Measurements from ENCODE around the gene CDKN2AIPNL.

The CDKN2AIPNL gene

DNA sequence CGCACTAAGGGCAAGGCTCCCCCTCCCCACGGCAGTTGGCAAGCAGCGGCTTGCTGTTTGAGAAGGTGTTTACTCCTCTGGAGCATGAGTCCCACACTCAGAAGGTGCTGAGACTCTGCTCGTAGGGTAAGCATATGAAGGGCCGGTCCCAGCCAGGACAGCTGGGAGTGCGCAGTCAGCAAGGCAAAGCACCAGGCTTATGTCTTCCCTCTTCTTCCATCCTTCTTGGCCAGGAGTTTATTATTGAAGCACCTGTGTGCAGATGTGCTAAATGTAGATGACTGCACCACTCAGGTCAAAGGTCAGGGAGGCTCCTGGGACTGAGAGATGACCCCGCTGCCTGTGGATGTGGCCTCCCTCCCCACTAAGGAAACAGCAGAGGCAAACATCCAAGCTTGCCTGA lies 27.0 kb upstream of the CDKN2AIPNL start:
- TF ChIP-seq, protein P1, sequence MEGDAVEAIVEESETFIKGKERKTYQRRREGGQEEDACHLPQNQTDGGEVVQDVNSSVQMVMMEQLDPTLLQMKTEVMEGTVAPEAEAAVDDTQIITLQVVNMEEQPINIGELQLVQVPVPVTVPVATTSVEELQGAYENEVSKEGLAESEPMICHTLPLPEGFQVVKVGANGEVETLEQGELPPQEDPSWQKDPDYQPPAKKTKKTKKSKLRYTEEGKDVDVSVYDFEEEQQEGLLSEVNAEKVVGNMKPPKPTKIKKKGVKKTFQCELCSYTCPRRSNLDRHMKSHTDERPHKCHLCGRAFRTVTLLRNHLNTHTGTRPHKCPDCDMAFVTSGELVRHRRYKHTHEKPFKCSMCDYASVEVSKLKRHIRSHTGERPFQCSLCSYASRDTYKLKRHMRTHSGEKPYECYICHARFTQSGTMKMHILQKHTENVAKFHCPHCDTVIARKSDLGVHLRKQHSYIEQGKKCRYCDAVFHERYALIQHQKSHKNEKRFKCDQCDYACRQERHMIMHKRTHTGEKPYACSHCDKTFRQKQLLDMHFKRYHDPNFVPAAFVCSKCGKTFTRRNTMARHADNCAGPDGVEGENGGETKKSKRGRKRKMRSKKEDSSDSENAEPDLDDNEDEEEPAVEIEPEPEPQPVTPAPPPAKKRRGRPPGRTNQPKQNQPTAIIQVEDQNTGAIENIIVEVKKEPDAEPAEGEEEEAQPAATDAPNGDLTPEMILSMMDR (conservative IDR thresholded peaks at IDR 0.05; ENCODE audit: low read depth, low read length): no peak
- no peak for DNase-seq (ENCODE audit: low read depth)
- H3K4me3 ChIP-seq (ENCODE audit: low read depth, low read length): no peak overlapping the region

DNA sequence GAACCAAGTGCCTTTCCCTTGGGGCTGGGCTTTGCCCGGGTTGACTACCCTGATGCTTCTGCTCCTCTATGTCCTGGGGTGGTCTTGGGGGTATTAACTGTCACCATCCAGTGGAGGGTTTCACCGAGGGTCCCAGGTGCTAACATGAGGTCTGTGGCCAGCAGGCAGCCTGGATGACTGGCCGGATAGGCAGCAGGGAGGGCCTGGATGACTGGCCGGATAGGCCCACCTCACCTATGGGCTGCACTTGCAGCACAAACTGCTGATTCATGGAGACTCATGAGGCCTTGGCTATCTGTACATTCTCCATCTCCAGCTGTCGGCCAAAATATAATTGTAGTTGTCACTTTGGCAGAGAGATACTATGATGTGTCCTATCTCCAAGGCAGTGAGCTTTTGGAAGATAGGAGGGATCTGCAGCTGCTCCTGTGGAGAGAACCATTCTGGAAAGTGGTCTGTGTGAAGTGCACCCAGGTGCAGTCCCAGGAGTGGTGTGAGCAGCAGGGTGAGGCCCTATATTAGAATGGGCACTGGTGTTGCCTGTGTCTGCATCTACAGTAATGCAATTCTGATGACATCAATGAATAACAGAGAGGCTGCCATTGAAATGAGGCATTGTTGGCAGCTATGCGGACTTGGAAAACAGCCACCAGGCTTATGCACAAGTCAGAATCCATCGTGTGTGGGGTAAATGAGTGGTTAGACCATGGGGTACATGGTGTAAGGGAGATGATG lies 26.3 kb upstream of the CDKN2AIPNL start:
- no peak overlapping the region for H3K4me3 ChIP-seq (ENCODE audit: low read depth, low read length)
- DNase-seq (ENCODE audit: low read depth): peak; percentile 45

DNA sequence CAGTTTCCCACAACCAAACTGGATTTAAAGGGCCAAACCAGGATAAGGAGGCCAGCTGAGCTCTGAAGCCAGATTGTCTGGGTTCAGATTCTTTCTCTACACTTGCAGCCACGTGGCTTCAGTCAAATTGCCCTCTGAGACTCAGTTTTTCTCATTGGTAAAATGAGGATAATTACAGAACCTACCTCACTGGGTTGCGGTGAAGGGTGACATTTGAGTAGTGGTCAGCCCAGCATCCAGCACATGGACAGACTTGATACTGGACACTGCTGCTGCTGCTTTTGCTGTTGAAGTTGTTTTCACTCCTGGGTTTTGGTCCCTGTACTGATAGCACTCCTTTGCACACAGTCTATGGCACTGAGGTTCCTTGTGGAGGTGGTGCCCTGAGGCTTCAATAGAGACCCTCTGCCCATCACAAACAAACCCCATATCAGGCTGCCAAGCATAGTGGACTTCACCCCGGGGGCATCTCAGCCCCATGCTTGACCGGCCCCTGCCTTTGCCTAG lies 25.7 kb upstream of the CDKN2AIPNL start:
- TF ChIP-seq, protein P1 (conservative IDR thresholded peaks at IDR 0.05; ENCODE audit: low read depth, low read length): no peak
- no peak overlapping the region for H3K4me3 ChIP-seq (ENCODE audit: low read depth, low read length)
- DNase-seq (ENCODE audit: low read depth): no peak

More for the DNA sequence above, 26.3 kb upstream of the CDKN2AIPNL start:
- TF ChIP-seq, protein P1 (conservative IDR thresholded peaks at IDR 0.05; ENCODE audit: low read depth, low read length): no peak

DNA sequence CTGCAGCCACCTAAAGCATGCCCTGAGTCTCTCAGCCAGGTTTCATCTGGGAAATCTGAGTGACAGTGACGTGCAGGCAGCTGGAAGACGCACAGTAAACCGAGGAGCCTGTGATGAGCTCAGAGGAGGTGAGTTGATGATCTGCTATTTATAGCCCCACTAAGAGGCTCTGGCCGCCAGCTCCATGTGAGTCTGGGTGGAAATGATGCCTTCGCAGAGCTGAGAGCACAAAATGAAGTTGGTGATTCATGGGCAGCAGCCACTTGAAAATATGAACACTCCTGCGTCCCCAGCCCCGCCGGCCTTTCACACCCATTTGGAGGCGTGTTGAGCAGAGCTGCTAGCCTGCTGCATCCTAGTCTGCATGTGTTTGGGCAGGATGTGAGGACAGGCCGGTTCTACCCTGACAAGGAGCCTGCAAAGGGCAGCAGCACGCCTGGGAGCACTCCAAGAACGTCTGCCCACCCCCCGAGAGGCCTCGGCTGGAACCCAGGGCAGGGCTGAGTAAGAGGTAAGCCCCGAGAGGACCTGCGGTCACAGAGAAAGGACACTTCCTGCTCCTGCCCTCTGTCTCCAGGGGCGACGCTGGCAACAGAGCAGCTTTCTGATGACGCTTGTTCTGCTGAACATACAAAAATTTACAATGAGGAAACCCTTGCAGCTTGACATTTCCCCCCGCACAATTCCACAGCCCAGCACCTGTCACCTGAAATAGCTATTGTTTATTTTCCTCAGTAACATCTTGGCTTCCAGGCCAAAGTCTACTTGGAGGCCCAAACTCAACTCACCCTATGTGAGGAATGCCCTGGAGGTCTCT lies 25.1 kb upstream of the CDKN2AIPNL start:
- TF ChIP-seq, protein P1 (conservative IDR thresholded peaks at IDR 0.05; ENCODE audit: low read depth, low read length): no peak
- DNase-seq (ENCODE audit: low read depth): peak; percentile 85
- no peak overlapping the region for H3K4me3 ChIP-seq (ENCODE audit: low read depth, low read length)

DNA sequence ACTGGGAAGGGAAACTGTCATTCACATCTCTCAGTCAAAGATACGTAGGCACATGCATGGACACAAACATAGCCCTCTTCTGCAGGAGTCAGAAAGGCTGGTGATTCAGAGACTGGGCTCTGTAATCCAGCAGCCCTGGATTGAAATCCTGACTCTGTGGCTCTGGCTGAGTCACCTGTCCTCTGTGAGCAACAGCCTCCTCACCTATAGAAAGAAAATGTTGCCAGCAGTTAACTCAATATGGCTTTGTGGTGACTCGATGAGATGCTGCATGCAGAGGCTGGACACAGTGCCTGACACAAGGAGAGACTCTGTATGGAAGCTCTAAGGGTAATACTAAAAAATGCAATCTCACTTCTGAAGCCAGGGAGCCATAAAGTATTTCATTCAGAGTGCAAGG lies 23.9 kb upstream of the CDKN2AIPNL start:
- no peak overlapping the region for H3K4me3 ChIP-seq (ENCODE audit: low read depth, low read length)
- DNase-seq (ENCODE audit: low read depth): peak; percentile 42
- TF ChIP-seq, protein P1 (conservative IDR thresholded peaks at IDR 0.05; ENCODE audit: low read depth, low read length): no peak

DNA sequence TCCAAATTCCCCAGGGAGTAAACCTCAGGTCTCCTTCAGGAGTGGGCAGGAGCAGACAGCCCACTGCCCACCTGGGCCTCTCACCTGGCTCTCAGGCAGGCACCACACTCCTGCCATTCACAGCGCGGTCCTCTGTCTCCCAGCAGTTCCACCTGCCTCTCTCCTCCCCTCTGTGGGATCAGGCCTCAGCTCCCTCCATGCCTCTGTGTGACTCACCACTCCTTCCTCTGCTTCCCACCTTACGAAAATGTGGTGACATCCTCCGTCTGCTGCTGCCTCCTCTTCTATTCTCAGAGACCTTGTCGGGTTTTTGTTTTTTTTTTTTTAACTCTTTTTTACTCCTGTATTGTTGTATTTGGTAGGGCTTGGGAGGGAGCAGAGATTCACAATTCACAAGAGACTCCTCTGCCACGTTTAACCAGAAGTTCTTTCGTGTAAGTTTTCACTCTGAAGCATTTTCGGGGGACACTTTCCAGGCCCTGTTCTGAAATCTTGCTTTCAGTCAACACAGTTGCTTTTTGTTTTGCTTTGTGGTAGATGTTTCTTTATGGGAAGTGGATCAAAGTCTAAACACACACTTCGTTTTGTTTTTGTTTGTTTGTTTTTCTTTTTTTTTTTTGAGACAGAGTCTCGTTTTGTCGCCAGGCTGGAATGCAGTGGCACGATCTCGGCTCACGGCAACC lies 21.1 kb upstream of the CDKN2AIPNL start:
- no peak overlapping the region for H3K4me3 ChIP-seq (ENCODE audit: low read depth, low read length)
- TF ChIP-seq, protein P1 (conservative IDR thresholded peaks at IDR 0.05; ENCODE audit: low read depth, low read length): no peak

More for the DNA sequence above, 21.1 kb upstream of the CDKN2AIPNL start:
- peak; percentile 49 for DNase-seq (ENCODE audit: low read depth)
